NT2/D1 (cell line): ENCODE data around the gene CUL3.

ENCODE experiments used
- DNase-seq: peaks from one replicate; pipeline ENCODE4 v3.0.0-alpha.2; 2011; ENCODE audit warnings: low read depth, low spot score
- H3K27me3 ChIP-seq: 2 replicates; pipeline ENCODE4 v1.6.0; 2011; ENCODE audit warnings: mild to moderate bottlenecking; ENCODE audit not compliant: insufficient read length, insufficient read depth
- H3K36me3 ChIP-seq: 2 replicates; pipeline ENCODE4 v1.6.1; 2011; ENCODE audit warnings: mild to moderate bottlenecking, low read length, mixed read lengths; ENCODE audit not compliant: insufficient read depth, insufficient read length
- H3K4me1 ChIP-seq: 2 replicates; pipeline ENCODE4 v1.5.1; 2011; ENCODE audit not compliant: insufficient read depth, insufficient read length
- H3K4me3 ChIP-seq: 2 replicates; pipeline ENCODE4 v1.5.1; 2011; ENCODE audit warnings: low read depth; ENCODE audit not compliant: insufficient read length
- H3K9ac ChIP-seq: 2 replicates; pipeline ENCODE4 v1.6.0; 2011; ENCODE audit warnings: low read depth; ENCODE audit not compliant: insufficient read length
- H3K9me3 ChIP-seq: 2 replicates; pipeline ENCODE4 v1.5.1; 2011; ENCODE audit warnings: mild to moderate bottlenecking, low read length; ENCODE audit not compliant: insufficient read depth
- SUZ12 ChIP-seq: IDR thresholded peaks from 2 replicates; pipeline ENCODE4 v1.6.1; 2011; ENCODE audit not compliant: insufficient read length, insufficient read depth; ENCODE audit errors: extremely low read depth
- YY1 ChIP-seq: IDR thresholded peaks from 2 replicates; pipeline ENCODE4 v1.6.1; 2011; ENCODE audit not compliant: insufficient read length, insufficient read depth
- ZNF274 ChIP-seq: IDR thresholded peaks from 2 replicates; pipeline ENCODE4 v1.6.1; 2011; ENCODE audit warnings: mild to moderate bottlenecking, low read depth, low read length

CUL3 gene

DNA sequence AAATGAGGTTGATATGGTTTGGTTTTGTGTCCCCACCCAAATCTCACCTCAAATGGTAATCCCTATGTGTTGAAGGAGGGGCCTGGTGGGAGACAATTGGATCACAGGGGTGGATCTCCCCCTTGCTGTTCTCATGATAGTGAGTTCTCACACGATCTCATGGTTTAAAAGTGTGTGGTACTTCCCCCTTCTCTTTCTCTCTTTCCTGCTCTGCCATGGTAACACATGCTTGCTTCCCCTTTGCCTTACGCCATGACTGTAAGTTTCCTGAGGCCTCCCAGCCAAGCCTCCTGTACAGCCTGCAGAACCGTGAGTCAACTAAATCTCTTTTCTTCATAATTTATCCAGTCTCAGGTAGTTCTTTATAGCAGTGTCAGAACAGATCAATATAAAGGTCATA, 158.5 kb downstream of the CUL3 start:
- no peak for DNase-seq
- H3K36me3 ChIP-seq, result peaks cover 9% of the 10 kb centered on the region

GRCh38 chr2:224421065-224421464, 164.1 kb downstream of the CUL3 start:
- H3K4me1 ChIP-seq, result no peaks in the 10 kb centered on the region
- no peak for DNase-seq
- no peak overlapping the region for H3K4me3 ChIP-seq
- no peak for TF ChIP-seq SUZ12
- TF ChIP-seq ZNF274, result no peak
- TF ChIP-seq YY1, result no peak
- no peaks in the 10 kb centered on the region for H3K27me3 ChIP-seq
- H3K36me3 ChIP-seq, result no peaks in the 10 kb centered on the region
- no peak overlapping the region for H3K9ac ChIP-seq
- peaks cover 10% of the 10 kb centered on the region for H3K9me3 ChIP-seq

More for the DNA sequence above, 158.5 kb downstream of the CUL3 start:
- no peaks in the 10 kb centered on the region for H3K27me3 ChIP-seq
- peaks cover 60% of the 10 kb centered on the region for H3K9me3 ChIP-seq
- H3K4me1 ChIP-seq, result no peaks in the 10 kb centered on the region
- no peak overlapping the region for H3K9ac ChIP-seq
- no peak overlapping the region for H3K4me3 ChIP-seq
- TF ChIP-seq SUZ12 (no peak), YY1 (no peak)
